Stomach (tissue), 4 donors: ENCODE measurements around the gene FLAD1.

Experiments
- POLR2A ChIP-seq, 4 donors: fragments of 450-650 bp; IDR thresholded peaks; one replicate each; pipeline ENCODE4 v1.6.1; 2016; ENCODE audit warnings: antibody characterized with exemption in 4 of 4, control low read depth in 2 of 4, mild to moderate bottlenecking in 1 of 4, moderate library complexity in 1 of 4
- TF ChIP-seq, protein P1 (sequence below), 7 experiments: fragments of 450-650 bp in 4 of 7; fragments of 200-600 bp in 3 of 7; sonication (generic) in 3 of 7; IDR thresholded peaks; one replicate each; pipeline ENCODE4 v1.5.1; 2016 to 2019; ENCODE audit warnings: antibody characterized with exemption in 7 of 7, control low read depth in 2 of 7, mild to moderate bottlenecking in 1 of 7

DNA sequence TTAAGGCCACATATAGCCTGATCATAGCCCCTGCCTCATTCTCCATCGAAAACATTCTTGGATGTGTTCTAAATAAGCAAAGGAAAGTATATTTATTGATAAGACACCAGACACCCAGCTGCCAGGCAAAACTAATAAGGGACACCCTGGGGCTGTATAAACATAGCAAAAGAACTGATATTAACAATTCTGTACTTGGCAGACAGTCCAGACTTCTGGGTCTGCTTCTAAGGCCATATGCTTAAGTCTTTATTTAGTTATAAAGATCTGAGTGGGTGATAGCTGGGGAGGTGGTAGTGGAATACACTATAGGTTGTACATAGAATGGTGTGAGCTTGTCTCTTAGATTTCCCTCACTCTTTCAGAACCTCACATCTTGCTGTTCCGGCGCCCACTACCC lies 4.8 kb upstream of the FLAD1 start:
- no peak for TF ChIP-seq POLR2A (IDR thresholded peaks at IDR 0.05)
- TF ChIP-seq, protein P1, sequence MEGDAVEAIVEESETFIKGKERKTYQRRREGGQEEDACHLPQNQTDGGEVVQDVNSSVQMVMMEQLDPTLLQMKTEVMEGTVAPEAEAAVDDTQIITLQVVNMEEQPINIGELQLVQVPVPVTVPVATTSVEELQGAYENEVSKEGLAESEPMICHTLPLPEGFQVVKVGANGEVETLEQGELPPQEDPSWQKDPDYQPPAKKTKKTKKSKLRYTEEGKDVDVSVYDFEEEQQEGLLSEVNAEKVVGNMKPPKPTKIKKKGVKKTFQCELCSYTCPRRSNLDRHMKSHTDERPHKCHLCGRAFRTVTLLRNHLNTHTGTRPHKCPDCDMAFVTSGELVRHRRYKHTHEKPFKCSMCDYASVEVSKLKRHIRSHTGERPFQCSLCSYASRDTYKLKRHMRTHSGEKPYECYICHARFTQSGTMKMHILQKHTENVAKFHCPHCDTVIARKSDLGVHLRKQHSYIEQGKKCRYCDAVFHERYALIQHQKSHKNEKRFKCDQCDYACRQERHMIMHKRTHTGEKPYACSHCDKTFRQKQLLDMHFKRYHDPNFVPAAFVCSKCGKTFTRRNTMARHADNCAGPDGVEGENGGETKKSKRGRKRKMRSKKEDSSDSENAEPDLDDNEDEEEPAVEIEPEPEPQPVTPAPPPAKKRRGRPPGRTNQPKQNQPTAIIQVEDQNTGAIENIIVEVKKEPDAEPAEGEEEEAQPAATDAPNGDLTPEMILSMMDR (IDR thresholded peaks at IDR 0.05): no peak
